ENCODE measurements around the gene TMEM181. TPM values are rescaled to one million over a fixed set of nuclear protein-coding genes. Genes with fewer than 3 reads are reported as not detected.

The TMEM181 gene
- total and polyA plus RNA-seq, 2 of the 13 experiments (the other 11 are each of a cell fraction or from before 2014, with no cell fraction given), result 59.1 to 108 TPM

- TF ChIP-seq ZNF761 (CRISPR knock-in tag; conservative IDR thresholded peaks at IDR 0.05) (peak; percentile 99), ARID2 (CRISPR knock-in tag; IDR thresholded peaks at IDR 0.05; ENCODE audit: borderline replicate concordance) (no peak), ZNF335 (CRISPR knock-in tag; IDR thresholded peaks at IDR 0.05) (peak; percentile 96), GATA4 (IDR thresholded peaks at IDR 0.05; ENCODE audit: borderline replicate concordance, low read depth) (peak; percentile 86), ARNTL (CRISPR knock-in tag; IDR thresholded peaks at IDR 0.05) (peak; percentile 97), ZNF354B (CRISPR knock-in tag; IDR thresholded peaks at IDR 0.05) (no peak; the same call in 1 of the 2 replicates), ZNF329 (CRISPR knock-in tag; IDR thresholded peaks at IDR 0.05; ENCODE audit: low read depth) (peak; percentile 92), ZNF367 (CRISPR knock-in tag; IDR thresholded peaks at IDR 0.05; ENCODE audit: borderline replicate concordance) (peak; percentile 68; the same call in 1 of the 2 replicates), NKX3-1 (CRISPR knock-in tag; IDR thresholded peaks at IDR 0.05) (peak; percentile 68; the same call in 1 of the 2 replicates), RFX3 (CRISPR knock-in tag; IDR thresholded peaks at IDR 0.05) (peak; percentile 51; the same call in 1 of the 2 replicates), DZIP1 (CRISPR knock-in tag; IDR thresholded peaks at IDR 0.05) (peak; percentile 87; the same call in 1 of the 2 replicates), ZNF317 (CRISPR knock-in tag; IDR thresholded peaks at IDR 0.05) (peak; percentile 95), SAFB2 (CRISPR knock-in tag; IDR thresholded peaks at IDR 0.05; ENCODE audit: borderline replicate concordance, low read depth) (peak; percentile 91; the same call in 1 of the 2 replicates), BATF2 (CRISPR knock-in tag; IDR thresholded peaks at IDR 0.05) (no peak), TIGD3 (CRISPR knock-in tag; IDR thresholded peaks at IDR 0.05; ENCODE audit: borderline replicate concordance) (0 out of 2 replicates have a peak, but pooled peaks have one; percentile 60), GABPB1 (CRISPR knock-in tag; IDR thresholded peaks at IDR 0.05) (peak; percentile 93), NFRKB (IDR thresholded peaks at IDR 0.05) (no peak), TMF1 (CRISPR knock-in tag; IDR thresholded peaks at IDR 0.05; ENCODE audit: low read depth) (peak; percentile 27; the same call in 1 of the 2 replicates), ZNF670 (CRISPR knock-in tag; IDR thresholded peaks at IDR 0.05; ENCODE audit: borderline replicate concordance) (peak; percentile 91), ZNF180 (CRISPR knock-in tag; IDR thresholded peaks at IDR 0.05; ENCODE audit: borderline replicate concordance, low read depth) (no peak), THRA (CRISPR knock-in tag; IDR thresholded peaks at IDR 0.05; ENCODE audit: borderline replicate concordance) (peak; percentile 93)
Measured at GRCh38 chr6:158571826-158572652, 12.1 kb downstream of the TMEM181 start (continued).

Measured in HepG2 (cell line).